Endothelial cell of umbilical vein (primary cell): ENCODE data around the gene MYO1F.

ENCODE experiments used
- EZH2 ChIP-seq: IDR thresholded peaks from 2 replicates; pipeline ENCODE4 v1.6.1; 2012; ENCODE audit warnings: borderline replicate concordance, low read depth, mild to moderate bottlenecking, moderate library complexity, low read length, inconsistent platforms; ENCODE audit not compliant: severe bottlenecking
- JUN ChIP-seq: IDR thresholded peaks from 2 replicates; pipeline ENCODE4 v1.6.1; 2011; ENCODE audit warnings: borderline replicate concordance, low read depth; ENCODE audit not compliant: insufficient read length, insufficient read depth
- MYC ChIP-seq: IDR thresholded peaks from one replicate; pipeline ENCODE4 v1.6.1; 2011; ENCODE audit warnings: mild to moderate bottlenecking, low read depth, low read length
- POLR2A ChIP-seq: IDR thresholded peaks from 2 replicates; pipeline ENCODE4 v1.6.1; 2012; ENCODE audit warnings: low read depth, mild to moderate bottlenecking, control low read depth, low read length
- POLR2AphosphoS5 ChIP-seq: IDR thresholded peaks from 2 replicates; pipeline ENCODE4 v1.6.1; 2012; ENCODE audit warnings: low read depth, mild to moderate bottlenecking, control low read depth, low read length, moderate library complexity; ENCODE audit not compliant: insufficient read depth
- TF ChIP-seq, protein P1 (sequence below): IDR thresholded peaks from 2 replicates; pipeline ENCODE4 v1.6.1; 2011; ENCODE audit not compliant: insufficient read depth, insufficient read length
- TF ChIP-seq, protein P2 (sequence below), 2 donors: IDR thresholded peaks; 1 replicate in 1 of 2; 2 replicates in 1 of 2; pipeline ENCODE4 v1.5.1; 2011; ENCODE audit warnings: low read length in 2 of 2, mild to moderate bottlenecking in 2 of 2, moderate library complexity in 2 of 2, control low read depth in 1 of 2, inconsistent platforms in 1 of 2, low read depth in 1 of 2; ENCODE audit not compliant: insufficient read depth in 1 of 2; ENCODE audit errors: extremely low read depth in 1 of 2

DNA sequence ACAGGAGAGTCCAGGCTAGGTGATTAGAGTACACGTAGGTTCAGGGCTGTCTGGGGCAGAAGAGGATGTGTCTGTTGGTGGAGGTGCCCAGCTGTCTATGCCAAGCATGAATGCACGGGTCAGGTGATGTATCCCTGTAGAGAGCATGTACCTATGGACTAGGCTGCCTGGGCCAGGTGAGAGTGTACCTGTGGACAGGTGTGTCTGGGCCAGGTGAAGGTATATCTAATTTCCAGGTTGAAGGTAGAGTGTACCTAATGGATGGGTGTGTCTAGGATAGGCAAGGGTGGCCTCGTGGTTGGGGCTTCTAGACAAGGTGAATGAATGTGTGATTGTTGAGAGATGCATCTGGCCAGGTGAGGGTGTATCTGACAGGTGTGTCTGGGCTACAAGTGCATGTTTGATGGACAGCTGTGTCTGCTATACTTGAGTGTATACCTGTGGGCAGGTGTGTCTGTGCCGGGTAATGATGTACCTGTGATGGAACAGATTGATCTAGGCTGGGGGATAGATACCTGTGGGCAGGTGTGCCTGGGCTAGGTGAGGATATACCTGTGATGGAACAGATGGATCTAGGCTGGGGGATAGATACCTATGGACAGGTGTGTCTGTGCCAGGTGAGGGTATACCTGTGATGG is 47.8 kb downstream of the MYO1F start:
- TF ChIP-seq POLR2AphosphoS5: no peak
- TF ChIP-seq, protein P1, sequence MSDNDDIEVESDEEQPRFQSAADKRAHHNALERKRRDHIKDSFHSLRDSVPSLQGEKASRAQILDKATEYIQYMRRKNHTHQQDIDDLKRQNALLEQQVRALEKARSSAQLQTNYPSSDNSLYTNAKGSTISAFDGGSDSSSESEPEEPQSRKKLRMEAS: no peak
- TF ChIP-seq, protein P2, sequence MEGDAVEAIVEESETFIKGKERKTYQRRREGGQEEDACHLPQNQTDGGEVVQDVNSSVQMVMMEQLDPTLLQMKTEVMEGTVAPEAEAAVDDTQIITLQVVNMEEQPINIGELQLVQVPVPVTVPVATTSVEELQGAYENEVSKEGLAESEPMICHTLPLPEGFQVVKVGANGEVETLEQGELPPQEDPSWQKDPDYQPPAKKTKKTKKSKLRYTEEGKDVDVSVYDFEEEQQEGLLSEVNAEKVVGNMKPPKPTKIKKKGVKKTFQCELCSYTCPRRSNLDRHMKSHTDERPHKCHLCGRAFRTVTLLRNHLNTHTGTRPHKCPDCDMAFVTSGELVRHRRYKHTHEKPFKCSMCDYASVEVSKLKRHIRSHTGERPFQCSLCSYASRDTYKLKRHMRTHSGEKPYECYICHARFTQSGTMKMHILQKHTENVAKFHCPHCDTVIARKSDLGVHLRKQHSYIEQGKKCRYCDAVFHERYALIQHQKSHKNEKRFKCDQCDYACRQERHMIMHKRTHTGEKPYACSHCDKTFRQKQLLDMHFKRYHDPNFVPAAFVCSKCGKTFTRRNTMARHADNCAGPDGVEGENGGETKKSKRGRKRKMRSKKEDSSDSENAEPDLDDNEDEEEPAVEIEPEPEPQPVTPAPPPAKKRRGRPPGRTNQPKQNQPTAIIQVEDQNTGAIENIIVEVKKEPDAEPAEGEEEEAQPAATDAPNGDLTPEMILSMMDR (IDR thresholded peaks at IDR 0.05; ENCODE audit: extremely low read depth in 1 of 2, insufficient read depth in 1 of 2, low read depth in 1 of 2, low read length in 2 of 2): no peak
- no peak for TF ChIP-seq POLR2A
- no peak for TF ChIP-seq EZH2
- no peak for TF ChIP-seq MYC
- TF ChIP-seq JUN: no peak
